ENCODE results near the gene KRTAP5-5.
"Not testable (repeated sequence)": the region's sequence is repeated elsewhere in the genome, so short reads cannot be mapped to it uniquely, and the experiment has no call there.

Gene KRTAP5-5

GRCh38 chr11:1629326-1630185, at the start of gene KRTAP5-5:
TSS of gene KRTAP5-5 (plus strand) at chr11:1629775. CDS start at chr11:1629841, 66 bp downstream.
- in situ Hi-C loops (cut with HindIII; ENCODE audit: low pct_ligation_motif_present, low pct_unique_long_range_greater_than_20kb, low sequenced_read_pairs): no loop called here

GRCh38 chr11:1581976-1582375, 47.6 kb upstream of the KRTAP5-5 start:
- DNase-seq: no peak
- in situ Hi-C loops (cut with HindIII; ENCODE audit: low pct_ligation_motif_present, low pct_unique_long_range_greater_than_20kb, low sequenced_read_pairs): no loop called here

More at GRCh38 chr11:1629326-1630185, at the start of gene KRTAP5-5:
- DNase-seq: no peak

- in situ Hi-C loops (cut with HindIII; ENCODE audit: low pct_ligation_motif_present, low pct_unique_long_range_greater_than_20kb, low sequenced_read_pairs); DNase-seq: not testable (repeated sequence)
These were observed 46.7 kb upstream of the KRTAP5-5 start for GRCh38 chr11:1582909-1583308.

- DNase-seq; in situ Hi-C loops (cut with HindIII; ENCODE audit: low pct_ligation_motif_present, low pct_unique_long_range_greater_than_20kb, low sequenced_read_pairs): not testable (repeated sequence)
These were observed 44.8 kb upstream of the KRTAP5-5 start, which contains the start of gene KRTAP5-1 for GRCh38 chr11:1584661-1585370. TSS of gene KRTAP5-1 (minus strand) at chr11:1585283. CDS start at chr11:1585249, 34 bp downstream.

GRCh38 chr11:1586699-1587098, 42.9 kb upstream of the KRTAP5-5 start:
- DNase-seq: no peak

GRCh38 chr11:1589191-1589963, 40.2 kb upstream of the KRTAP5-5 start:
- in situ Hi-C loops (cut with HindIII; ENCODE audit: low pct_ligation_motif_present, low pct_unique_long_range_greater_than_20kb, low sequenced_read_pairs); DNase-seq: not testable (repeated sequence)

More at GRCh38 chr11:1586699-1587098, 42.9 kb upstream of the KRTAP5-5 start:
- in situ Hi-C loops (cut with HindIII; ENCODE audit: low pct_ligation_motif_present, low pct_unique_long_range_greater_than_20kb, low sequenced_read_pairs): no loop called here

- in situ Hi-C loops (cut with HindIII; ENCODE audit: low pct_ligation_motif_present, low pct_unique_long_range_greater_than_20kb, low sequenced_read_pairs): no loop called here
- DNase-seq: no peak
These were observed 39.6 kb upstream of the KRTAP5-5 start for GRCh38 chr11:1589996-1590395.

- DNase-seq: no peak
- in situ Hi-C loops (cut with HindIII; ENCODE audit: low pct_ligation_motif_present, low pct_unique_long_range_greater_than_20kb, low sequenced_read_pairs): no loop called here
These were observed 36.9 kb upstream of the KRTAP5-5 start for GRCh38 chr11:1592628-1593027.

- DNase-seq; in situ Hi-C loops (cut with HindIII; ENCODE audit: low pct_ligation_motif_present, low pct_unique_long_range_greater_than_20kb, low sequenced_read_pairs): not testable (repeated sequence)
These were observed 33.5 kb upstream of the KRTAP5-5 start for GRCh38 chr11:1595994-1596575.

GRCh38 chr11:1596576-1597121, 32.9 kb upstream of the KRTAP5-5 start:
- DNase-seq; in situ Hi-C loops (cut with HindIII; ENCODE audit: low pct_ligation_motif_present, low pct_unique_long_range_greater_than_20kb, low sequenced_read_pairs): not testable (repeated sequence)

GRCh38 chr11:1597331-1597993, 32.1 kb upstream of the KRTAP5-5 start:
- in situ Hi-C loops (cut with HindIII; ENCODE audit: low pct_ligation_motif_present, low pct_unique_long_range_greater_than_20kb, low sequenced_read_pairs): no loop called here
- DNase-seq: no peak

- in situ Hi-C loops (cut with HindIII; ENCODE audit: low pct_ligation_motif_present, low pct_unique_long_range_greater_than_20kb, low sequenced_read_pairs): no loop called here
These were observed 31.6 kb upstream of the KRTAP5-5 start, which contains the start of gene KRTAP5-2 for GRCh38 chr11:1597994-1598380. TSS of gene KRTAP5-2 (minus strand) at chr11:1598294. CDS start at chr11:1598250, 44 bp downstream.

GRCh38 chr11:1598406-1598805, 31.2 kb upstream of the KRTAP5-5 start:
- DNase-seq; in situ Hi-C loops (cut with HindIII; ENCODE audit: low pct_ligation_motif_present, low pct_unique_long_range_greater_than_20kb, low sequenced_read_pairs): not testable (repeated sequence)

More at GRCh38 chr11:1597994-1598380, 31.6 kb upstream of the KRTAP5-5 start, which contains the start of gene KRTAP5-2:
- DNase-seq: no peak

GRCh38 chr11:1598816-1599215, 30.8 kb upstream of the KRTAP5-5 start:
- in situ Hi-C loops (cut with HindIII; ENCODE audit: low pct_ligation_motif_present, low pct_unique_long_range_greater_than_20kb, low sequenced_read_pairs): no loop called here
- no peak for DNase-seq

GRCh38 chr11:1600626-1601025, 28.9 kb upstream of the KRTAP5-5 start:
- no peak for DNase-seq
- in situ Hi-C loops (cut with HindIII; ENCODE audit: low pct_ligation_motif_present, low pct_unique_long_range_greater_than_20kb, low sequenced_read_pairs): no loop called here

GRCh38 chr11:1601663-1602062, 27.9 kb upstream of the KRTAP5-5 start:
- not testable (repeated sequence) for DNase-seq

GRCh38 chr11:1603629-1604028, 25.9 kb upstream of the KRTAP5-5 start:
- in situ Hi-C loops (cut with HindIII; ENCODE audit: low pct_ligation_motif_present, low pct_unique_long_range_greater_than_20kb, low sequenced_read_pairs): no loop called here
- no peak for DNase-seq

More at GRCh38 chr11:1601663-1602062, 27.9 kb upstream of the KRTAP5-5 start:
- in situ Hi-C loops (cut with HindIII; ENCODE audit: low pct_ligation_motif_present, low pct_unique_long_range_greater_than_20kb, low sequenced_read_pairs): not testable (repeated sequence)
